HG03064 (cell line): ENCODE results near the gene AAMP.
"Not testable (repeated sequence)": the region's sequence is repeated elsewhere in the genome, so short reads cannot be mapped to it uniquely, and the experiment has no call there.

Experiments
- ATAC-seq: cut with Tn5 transposase; IDR thresholded peaks from one replicate; pipeline ENCODE4 v1.9.1; 2021; ENCODE audit warnings: low read depth; ENCODE audit not compliant: unreplicated experiment

Gene AAMP

DNA sequence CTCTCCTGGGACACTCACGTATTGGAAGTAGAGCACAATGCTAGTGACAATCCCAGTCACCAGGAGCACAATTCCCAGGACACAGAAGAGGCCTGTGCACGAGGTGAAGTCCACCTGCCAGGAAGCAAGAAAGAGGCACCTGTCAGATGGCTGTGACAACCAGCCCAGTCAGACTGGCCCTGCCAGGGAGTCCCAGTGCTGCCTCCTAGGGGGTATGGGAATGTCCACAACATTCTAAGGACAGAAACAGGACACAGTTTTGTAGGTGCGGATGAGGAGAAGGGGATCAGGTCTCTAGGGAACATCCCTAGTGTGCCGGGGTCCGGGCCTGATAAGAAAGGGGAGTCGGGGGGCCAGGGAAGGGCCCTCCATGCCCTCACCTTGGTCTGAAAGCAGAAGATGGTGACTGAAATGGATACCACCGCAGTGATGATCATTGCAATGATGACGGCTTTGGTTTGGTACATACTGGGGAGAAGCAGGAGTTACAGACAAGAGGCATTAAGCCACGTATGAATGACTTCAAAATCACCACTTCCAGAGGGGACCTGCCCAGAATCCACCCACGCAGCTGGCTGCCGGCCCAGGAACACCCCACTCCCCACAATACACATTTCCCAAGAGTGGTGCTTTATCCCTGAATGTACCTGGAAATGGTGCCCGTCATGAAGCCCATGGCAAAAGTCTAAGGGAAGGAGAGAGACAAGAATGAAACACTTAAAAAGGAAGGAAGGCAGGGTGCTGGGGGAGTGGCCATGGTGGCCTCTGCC, 7.2 kb upstream of the AAMP start:
- no peak for ATAC-seq

DNA sequence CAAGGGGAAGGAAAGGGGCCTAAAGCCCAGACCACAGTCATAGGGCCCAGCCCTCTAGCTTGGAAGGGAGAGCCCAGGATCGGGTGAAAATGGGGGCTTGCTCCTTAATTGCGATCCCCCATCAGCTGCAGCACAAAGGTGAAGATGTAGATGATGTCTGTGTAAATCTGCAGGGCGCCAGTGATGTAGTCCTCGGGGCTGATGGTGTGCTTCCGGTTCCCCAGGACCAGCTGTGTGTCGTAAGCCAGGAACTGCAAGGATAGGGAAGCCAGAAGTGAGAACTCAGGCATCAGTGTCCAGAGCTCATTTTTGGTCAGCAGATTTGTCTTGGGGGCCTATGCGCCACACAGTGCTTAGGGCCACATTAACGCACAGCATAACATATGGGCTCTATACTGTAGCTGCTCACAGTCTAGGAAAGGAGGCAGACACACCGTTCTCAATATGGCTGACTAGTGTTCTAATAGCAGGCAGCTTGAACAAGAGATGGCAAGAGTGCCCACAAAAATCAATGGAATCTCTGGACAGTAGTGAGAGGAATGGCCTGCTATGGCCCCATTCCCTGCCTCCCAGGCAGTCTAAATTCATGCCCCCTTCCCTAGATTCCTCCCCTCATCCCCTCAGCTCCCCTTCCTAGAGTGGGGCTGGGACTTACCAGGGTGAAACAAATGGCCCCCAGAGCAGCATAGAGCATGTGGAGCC, 5.6 kb upstream of the AAMP start:
- ATAC-seq: no peak

DNA sequence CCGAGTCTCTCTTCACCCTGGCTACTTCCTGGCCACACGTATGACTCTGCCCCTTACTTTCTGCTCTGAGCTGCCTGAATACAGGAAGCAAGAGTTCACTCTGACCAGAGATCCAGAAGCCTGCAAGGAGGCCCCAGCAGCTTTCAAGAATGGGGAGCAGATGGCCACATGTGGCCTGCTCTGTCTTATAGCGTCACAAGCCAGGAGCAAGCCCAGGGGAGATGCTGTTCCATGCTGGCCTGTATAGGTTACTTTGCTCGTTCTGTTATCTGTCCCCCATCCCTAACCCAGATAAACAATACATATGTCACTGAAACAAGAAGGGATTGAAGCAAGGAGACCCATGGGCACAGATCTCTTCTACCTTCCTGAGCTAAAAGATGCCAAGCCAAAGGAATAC, 4.6 kb upstream of the AAMP start:
- ATAC-seq: no peak

DNA sequence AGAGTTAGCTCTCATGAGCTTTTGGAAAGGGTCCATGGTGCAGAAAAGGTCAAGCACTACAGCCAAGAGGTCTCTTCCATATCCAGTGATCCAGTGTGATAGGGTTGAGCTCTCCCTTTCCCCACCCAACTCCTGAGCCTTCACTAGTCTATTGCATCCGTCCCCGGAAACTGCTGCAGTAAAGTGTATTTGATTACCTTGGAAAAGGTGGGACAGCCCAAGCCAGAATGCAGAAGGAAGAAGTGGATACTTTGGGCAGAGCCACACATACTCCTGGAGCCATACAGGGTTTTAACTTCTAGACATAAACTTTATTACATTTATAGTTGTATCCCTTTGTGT, 3.9 kb upstream of the AAMP start:
- no peak for ATAC-seq

DNA sequence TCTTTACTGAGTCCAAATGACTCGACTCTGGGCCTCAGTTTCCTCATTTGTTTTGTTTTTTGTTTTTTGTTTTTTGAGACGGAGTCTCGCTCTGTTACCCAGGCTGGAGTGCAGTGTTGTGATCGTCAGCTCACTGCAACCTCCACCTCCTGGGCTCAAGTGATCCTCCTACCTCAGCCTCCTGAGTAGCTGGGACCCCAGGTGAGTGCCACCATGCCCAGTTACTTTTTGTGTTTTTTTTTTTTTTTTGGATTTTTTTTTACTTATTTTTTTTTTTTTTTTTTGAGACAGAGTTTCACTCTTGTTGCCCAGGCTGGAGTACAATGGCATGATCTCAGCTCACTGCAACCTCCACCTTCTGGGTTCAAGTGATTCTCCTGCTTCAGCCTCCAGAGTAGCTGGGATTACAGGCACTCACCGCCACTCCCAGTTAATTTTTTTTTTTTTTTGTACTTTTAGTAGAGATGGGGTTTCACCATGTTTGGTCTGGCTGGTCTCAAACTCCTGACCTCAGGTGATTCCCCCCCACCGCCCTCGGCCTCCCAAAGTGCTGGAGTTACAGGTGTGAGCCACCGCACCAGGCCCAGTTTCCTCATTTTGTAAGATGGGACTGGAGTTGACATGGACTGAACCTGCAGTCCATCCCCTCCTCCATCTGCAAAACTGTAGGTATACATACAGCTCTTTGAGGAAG, 3.4 kb upstream of the AAMP start:
- not testable (repeated sequence) for ATAC-seq

DNA sequence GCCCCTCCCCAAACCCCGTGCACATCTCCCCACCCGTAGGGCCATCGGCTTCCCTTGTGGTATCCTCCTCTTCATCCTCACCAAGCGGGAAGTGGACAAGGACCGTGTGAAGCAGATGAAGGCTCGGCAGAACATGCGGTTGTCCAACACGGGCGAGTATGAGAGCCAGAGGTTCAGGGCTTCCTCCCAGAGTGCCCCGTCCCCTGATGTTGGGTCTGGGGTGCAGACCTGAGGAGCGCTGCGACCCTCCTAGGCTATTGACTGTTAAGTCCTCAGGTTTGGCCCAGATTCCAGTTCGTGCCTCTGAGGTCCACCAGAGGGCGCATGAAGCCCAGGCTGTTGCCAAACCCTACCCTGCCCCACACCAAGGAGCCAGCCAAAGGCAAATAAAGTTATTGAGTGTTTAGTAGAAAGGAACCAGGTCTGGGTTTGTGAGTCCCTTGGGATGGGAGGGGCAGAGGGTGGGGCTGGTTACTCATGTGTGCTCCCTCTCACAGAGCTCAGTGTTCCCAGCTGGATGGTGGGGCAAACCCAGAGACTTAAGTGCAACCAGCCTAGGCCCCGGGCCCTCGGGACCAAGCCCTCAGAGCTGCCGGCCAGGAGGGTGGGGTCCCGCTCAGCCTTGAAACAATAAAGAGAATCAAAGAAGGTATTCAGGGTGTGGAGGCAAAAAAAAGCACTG, 2.7 kb upstream of the AAMP start:
- ATAC-seq: no peak

DNA sequence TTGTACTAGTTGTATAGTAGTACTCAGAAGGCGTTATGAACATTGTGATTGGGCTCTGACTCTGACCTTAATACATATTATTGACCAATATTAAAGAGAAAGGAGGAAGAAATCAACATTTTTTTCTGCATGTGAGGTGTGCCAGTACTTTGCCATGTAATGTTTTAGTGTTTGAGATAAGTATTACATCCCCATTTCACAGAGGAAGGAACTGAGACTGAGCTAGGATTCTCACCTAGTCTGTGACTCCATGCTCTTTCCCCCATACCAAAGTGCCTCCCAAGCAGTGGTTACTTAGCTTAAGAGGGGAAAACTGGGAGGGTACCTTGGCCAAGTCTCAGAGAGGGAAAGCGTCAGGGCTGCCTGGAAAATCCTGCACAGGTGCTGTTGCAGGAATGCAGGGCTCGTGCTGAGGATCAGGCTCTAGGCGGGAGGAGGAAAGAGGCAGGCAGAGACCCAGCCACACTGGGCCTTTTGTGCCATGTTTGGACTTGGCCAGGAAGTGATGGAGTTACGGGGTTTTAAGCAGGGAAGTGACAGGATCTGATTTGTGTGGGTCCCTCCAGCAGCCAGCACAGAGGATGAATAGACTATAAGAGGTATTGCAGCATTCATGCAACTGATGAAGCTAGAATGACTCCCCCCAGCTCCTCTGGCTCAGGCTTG, 2.1 kb upstream of the AAMP start:
- no peak for ATAC-seq

DNA sequence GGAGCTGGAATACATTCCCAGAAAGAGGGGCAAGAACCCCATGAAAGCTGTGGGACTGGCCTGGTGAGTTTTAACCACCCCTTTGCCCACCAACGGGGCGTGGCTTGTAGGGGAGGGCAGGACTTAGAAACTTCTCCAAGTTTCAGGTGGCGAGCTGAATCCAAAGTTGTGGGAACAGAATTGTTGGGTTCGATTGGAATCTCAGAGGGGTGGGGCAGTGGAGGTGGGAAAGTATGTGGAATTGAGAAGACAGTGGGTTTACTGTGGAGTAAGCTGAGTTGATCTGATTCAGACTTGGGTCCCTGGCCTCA, 1.5 kb upstream of the AAMP start:
- ATAC-seq: no peak

DNA sequence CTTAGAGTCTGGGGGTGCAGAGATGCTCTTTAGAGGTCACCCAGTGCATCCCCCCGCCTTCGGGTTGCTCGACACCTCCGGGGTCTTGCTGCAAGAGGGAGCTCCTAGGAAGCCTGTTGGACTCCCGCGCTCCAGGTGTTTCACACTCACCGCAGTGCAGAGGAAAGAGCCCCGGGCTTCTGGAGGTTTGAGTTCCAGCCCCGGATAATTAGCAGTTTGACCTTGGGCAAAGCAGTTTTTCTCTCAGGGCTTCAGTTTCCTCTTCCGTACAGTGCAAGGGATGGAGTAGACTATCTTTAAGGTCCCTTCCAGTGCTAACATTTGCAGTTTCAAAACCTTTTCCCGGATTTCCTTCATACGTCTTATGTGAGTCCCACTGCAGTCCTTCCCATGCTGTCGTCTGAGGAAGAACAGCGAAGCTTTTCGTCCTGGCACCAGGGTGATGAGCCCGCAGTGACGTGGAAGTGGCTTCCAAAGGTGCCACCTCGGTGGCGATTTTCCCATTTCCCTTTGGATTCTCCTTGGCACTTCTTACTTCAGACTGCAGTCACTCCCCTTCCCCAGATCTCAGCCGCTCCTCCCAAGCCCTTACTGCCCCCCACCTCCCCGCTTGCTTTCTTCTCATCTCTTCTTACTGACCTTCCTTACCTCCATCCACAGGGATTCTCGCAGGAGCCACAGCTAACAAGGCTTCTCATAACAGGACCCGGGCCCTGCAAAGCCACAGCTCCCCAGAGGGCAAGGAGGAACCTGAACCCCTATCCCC, 967 bp upstream of the AAMP start:
- no peak for ATAC-seq

DNA sequence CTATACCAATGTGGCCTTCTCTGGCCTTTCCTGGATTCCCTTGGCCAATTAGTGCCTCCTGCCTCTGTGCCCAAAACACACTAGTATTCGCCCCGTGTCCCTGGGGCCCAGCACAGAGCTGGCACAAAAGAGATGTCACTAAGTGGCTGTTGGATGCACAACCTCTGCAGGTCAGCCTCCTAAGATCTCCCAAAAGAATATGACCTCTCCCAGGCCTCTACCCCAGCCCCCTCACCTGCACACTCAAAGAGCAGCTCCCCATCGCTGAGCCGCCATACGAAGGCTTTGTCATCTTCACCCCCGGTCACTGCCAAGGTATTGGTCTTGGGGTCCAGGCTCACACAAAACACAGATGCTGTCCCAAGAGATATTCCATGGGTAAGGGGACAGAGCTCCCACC, 2.7 kb downstream of the AAMP start:
- no peak for ATAC-seq

DNA sequence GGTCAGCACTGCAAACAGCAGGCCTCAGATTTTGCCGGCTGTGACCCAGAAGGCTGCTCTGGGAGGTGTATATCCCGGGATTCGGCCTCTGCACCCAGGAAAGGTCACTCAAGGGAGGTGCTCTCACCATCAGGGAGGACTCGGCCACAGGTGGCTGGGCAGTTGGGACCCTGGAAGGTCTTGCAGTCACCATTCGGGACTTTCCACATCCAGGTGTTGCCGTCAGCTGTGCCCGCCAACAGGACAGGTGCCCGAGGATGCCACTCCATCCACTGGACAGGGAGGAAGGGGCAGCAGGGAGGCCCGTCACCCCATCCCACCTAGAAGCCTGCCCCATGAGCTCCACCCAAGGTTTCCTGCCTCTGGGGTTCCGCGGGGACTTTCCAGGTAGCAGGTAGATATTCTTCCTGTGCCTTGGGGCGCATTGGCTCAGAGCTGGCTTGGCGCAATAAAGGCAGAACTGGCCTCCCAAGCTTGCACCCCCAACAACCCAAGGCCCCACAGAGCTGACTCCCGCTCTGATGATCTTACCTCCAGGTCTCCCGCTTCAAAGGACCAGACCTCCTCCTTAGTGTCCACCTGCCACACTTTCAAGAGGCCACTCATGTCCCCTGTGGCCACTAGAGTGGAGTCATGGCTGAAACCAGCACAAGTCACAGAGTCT, 3.5 kb downstream of the AAMP start:
- no peak for ATAC-seq

DNA sequence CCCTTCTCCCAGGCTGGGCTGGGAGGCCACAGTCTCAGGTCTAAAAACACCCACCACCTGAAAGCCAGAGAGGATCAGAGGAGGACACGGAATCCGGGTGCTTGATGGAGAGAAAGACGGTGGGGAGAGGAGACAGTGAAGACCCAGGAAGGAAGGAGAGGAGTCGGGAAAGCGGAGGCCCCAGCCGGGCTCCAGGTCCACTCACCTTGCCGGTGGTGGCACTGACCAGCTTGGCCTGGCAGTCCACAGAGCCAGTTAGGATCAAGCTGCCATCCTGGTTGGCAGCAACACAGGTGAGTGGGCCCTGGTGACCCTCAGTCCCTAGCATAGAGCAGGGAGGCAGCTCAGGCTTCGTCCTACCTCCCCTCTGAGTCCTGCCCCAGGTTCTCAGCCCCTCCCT, 4.3 kb downstream of the AAMP start:
- ATAC-seq: no peak

DNA sequence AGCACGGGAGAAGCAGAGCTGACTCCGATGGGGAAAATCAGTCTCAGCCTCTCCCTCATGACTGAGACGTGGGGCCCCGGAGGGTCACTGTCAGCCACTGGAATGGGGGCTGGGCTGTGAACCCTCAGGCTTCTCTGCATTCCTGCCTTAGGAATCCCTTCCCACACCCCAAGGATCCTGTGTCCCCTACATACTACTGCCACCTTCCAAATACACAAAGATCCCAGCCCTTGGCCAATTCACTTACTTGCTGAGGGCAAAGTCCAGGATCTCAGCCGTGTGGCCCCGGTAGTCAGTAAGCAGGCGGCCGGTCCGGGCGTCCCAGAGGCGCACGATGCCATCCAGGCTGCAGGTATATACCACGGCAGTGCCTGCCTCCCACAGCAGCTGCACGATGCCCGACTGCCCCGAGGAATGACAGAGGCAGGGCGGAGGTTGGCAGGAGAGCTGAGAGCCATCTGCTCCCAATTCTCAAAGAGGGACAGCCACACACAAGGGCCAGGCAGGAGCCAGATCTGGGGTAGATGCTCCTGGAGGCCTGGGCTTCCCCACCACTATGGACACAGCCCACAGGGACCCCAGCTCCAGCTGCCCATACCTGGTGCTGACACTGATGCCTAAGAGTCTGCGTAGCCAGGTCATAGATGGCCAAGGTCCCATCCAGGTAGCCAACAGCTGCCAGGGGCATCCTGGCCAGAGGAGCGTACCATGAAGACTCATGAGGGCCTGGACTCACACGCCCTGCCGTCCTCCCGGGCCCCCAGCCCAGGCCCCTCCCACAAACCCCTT, 5.0 kb downstream of the AAMP start:
- no peak for ATAC-seq

DNA sequence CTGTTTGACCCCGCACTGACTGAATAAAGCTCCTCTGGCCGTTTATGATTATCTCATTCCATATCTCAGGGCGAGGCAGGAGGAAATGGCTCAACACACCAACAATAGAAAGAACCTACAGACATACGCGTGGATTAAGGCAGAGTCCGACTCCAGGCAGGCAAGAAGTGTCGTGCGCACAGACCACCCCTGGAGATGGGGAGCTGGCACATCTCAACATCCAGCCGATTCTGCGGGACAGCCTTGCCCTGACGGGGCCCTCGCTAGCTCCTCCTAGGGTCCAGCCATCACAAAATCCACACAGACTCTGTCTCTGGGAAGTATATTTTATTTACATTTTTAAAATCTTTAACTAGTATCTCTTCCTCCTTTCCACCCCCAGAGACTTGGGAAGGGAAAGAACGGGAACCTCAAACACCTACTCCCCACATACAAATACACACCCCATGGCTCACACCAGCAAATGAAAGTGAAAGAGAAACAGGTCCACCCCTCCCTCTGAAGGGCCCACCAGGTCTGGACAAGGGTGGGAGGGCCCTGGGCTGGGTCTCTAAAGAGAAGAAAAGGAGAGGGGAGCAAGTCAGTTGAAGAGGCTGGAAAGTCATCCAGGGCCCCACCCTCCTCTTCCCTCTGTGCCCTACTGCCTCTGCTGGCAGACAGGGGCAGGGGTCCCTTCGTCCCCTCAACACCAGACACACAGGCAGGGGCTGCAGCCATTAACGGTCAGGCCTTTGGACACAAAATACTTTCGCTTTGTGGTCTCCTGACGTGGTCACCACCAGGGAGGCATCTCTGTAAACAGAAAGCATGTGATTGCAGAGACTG, 5.9 kb downstream of the AAMP start:
- no peak for ATAC-seq

DNA sequence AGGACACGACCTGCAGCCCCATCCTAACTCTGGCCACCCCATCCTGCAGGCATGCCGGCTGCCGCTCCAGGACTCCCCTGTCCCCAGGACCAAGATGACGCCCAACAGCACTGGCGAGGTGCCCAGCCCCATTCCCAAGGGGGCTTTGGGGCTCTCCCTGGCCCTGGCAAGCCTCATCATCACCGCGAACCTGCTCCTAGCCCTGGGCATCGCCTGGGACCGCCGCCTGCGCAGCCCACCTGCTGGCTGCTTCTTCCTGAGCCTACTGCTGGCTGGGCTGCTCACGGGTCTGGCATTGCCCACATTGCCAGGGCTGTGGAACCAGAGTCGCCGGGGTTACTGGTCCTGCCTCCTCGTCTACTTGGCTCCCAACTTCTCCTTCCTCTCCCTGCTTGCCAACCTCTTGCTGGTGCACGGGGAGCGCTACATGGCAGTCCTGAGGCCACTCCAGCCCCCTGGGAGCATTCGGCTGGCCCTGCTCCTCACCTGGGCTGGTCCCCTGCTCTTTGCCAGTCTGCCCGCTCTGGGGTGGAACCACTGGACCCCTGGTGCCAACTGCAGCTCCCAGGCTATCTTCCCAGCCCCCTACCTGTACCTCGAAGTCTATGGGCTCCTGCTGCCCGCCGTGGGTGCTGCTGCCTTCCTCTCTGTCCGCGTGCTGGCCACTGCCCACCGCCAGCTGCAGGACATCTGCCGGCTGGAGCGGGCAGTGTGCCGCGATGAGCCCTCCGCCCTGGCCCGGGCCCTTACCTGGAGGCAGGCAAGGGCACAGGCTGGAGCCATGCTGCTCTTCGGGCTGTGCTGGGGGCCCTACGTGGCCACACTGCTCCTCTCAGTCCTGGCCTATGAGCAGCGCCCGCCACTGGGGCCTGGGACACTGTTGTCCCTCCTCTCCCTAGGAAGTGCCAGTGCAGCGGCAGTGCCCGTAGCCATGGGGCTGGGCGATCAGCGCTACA, 7.0 kb downstream of the AAMP start:
- no peak for ATAC-seq

DNA sequence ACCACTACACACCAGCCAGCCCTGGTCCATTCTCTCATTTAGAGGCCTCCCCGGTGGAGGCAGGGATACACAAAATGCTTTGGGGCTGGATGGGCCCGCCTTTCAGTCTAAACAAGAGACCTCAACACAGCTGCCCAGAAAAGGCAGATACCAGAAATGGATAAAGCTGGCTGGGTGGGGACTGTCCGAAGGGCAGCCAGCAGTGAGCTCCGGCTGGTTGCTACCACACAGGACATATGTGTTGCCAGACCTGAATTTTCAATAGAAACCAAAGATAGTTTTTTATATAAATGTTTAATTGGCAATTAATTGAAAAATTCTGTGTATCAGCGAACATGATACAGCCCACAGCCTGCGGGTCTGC, 7.7 kb downstream of the AAMP start:
- ATAC-seq: no peak
